ENCODE data around the gene NOL9.

- TF ChIP-seq EP300 (IDR thresholded peaks at IDR 0.05) (no peak), CTCF (IDR thresholded peaks at IDR 0.05) (no peak)
These were observed 16.7 kb upstream of the NOL9 start for GRCh38 chr1:6570987-6571386.
